Measurements from ENCODE around the gene RGS6. TPM values are rescaled to one million over a fixed set of nuclear protein-coding genes. Genes with fewer than 3 reads are reported as not detected.
A peak's percentile ranks its signal among the peaks of the same experiment; 100 is the strongest.

Gene RGS6
- total RNA-seq, 1 donor from 2014 or later, result 1.1 TPM

GRCh38 chr14:71943695-71944018 lies 11.4 kb downstream of the RGS6 start:
- no peak for DNase-seq (ENCODE audit: low spot score)

- DNase-seq (ENCODE audit: low spot score), result peak; percentile 57
Measured at GRCh38 chr14:71947947-71948500, 15.8 kb downstream of the RGS6 start.

DNA sequence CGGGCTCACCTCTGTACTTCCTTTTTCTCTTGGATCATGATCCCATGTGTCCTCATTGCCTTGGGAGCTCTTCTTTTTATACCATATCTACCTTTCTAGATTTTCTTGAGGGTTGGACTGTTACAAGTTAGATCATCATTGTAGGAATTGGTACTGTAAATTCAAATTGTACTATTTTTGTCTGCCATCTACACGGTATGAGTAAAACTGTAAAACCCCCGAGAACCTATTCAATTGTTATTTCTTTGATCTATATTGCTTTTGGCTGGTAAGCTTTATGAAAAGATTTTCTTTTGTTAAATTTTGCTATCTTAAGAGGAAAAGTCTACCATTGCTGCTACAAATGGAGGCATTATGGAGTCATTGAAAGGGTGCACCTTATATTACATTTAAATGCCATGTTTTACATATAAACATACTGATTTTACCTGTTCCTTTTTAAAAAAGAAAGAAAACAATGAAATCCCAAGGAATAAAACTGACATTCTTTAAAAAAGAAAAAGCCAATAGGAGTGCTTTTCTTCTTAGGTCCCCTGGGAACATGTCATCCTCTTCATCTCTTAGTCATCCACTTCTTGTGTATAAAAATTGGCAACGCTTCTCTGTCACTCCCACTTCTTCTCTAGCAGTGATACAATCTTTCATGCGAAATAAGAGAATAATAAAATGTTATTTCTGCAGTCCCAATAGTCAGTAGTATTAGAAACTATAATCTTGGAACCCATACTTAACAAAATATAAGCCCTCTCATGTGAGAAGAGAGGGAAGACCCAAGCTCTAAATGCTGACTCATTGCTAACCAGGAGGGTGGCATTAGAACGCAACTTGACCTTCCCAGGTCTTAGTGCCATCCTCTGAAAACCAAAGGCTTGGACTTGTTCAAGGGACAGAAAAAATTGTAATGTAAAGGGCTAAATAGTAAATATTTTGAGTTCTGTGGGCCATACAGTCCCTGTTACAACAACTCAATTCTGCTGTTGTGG lies 20.4 kb downstream of the RGS6 start:
- no peak for DNase-seq (ENCODE audit: low spot score)

GRCh38 chr14:71956920-71957563 lies 24.8 kb downstream of the RGS6 start:
- no peak for DNase-seq (ENCODE audit: low spot score)

- no peak for DNase-seq (ENCODE audit: low spot score)
Measured at GRCh38 chr14:71959055-71959454, 26.8 kb downstream of the RGS6 start.

GRCh38 chr14:71960494-71961353 lies 28.5 kb downstream of the RGS6 start:
- no peak for DNase-seq (ENCODE audit: low spot score)

GRCh38 chr14:71961972-71962371 lies 29.7 kb downstream of the RGS6 start:
- no peak for DNase-seq (ENCODE audit: low spot score)

DNA sequence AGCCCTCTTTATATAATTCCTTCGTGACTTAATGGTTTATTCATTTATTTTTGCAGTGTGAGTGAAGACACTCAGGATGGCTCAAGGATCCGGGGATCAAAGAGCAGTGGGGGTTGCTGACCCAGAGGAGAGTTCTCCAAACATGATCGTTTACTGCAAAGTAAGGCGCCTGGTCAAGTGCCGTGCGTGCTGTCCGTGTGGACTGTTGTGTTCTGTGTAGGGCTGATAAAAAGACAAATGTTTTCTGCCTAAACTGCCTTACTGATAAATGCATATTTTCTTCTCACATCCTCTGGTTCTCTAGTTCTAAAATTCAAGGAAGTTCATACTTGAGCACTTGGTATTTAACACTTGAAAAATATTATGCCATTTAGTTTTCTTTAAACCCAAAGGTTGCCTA lies 32.5 kb downstream of the RGS6 start:
- no peak for DNase-seq (ENCODE audit: low spot score)

- DNase-seq (ENCODE audit: low spot score), result no peak
Measured at GRCh38 chr14:71966528-71966927, 34.3 kb downstream of the RGS6 start.

DNA sequence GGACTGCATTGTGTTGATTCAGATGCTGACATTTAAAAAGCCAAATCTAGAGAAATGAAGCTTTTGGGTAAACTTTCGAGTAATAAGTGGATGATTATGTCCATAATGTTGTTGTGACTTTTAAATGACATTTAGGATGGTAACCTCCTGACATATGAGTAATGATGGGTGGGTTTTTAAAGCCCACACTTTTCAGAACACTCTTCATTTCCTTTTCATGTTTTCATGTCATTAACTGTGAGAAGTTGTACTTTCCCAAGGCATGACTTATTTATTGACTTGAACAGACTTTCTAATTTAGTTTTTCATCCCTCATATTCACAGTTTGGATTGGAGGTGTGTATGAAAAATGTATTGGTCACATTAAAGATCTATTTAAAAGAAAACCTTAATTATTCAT lies 35.5 kb downstream of the RGS6 start:
- no peak for DNase-seq (ENCODE audit: low spot score)

DNA sequence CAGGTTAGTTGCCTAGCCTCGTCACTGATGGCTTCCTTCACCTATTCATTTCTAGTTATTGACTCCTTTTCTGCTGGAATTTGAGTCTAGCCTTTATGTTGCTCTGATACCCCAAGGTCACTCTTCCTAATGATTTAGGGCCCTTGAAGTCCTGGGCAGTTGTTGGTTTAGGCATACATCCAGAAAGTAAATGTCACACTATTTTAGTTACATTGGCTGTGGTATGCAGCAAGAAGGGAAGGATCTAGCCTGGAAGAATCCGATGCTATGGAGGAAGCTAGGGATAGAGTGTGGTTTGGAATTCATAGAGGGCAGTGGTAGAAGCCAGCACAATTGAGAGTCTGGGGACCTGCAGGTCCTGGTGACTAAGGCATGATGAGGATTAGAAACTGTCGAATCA lies 38.0 kb downstream of the RGS6 start:
- DNase-seq (ENCODE audit: low spot score), result no peak

- DNase-seq (ENCODE audit: low spot score), result no peak
Measured at GRCh38 chr14:71985538-71986189, 53.4 kb downstream of the RGS6 start.

DNA sequence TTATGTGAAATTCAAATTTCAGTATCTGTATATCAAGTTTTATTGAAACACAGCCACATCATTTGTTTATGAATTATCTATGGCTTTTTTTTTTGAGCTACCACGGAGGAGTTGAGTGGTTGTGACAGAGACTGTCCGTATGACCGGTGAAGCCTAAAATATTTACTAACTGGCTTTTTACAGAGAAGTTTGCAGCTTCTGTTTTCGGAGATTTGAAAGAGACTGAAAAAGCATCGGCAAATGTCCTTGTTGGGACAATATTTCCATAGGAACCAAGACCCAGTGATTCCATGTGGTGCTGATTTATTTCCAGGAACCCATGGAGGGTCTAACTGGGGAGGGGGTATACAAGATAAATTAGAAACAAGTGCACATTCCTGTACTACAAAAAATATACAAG lies 56.2 kb downstream of the RGS6 start:
- no peak for DNase-seq (ENCODE audit: low spot score)

DNA sequence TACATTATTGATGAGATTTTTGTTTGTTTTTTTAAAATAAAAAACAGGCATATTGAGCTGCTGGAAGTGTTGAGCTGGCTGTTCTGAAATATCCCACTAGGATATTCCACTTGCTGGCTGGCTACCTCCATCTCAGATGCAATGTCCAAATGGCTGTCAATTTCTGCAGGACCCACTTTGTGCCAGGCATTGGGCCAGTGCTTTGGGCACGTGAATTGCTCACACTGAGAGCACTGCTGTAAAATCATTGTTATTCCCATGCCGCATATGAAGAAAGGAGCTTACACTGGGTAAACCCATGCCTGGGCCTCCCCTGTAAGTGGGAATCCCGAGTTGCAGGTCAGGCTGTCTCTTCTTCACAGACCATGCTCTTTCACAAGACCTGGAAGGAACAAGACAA lies 56.7 kb downstream of the RGS6 start:
- DNase-seq (ENCODE audit: low spot score), result no peak

DNA sequence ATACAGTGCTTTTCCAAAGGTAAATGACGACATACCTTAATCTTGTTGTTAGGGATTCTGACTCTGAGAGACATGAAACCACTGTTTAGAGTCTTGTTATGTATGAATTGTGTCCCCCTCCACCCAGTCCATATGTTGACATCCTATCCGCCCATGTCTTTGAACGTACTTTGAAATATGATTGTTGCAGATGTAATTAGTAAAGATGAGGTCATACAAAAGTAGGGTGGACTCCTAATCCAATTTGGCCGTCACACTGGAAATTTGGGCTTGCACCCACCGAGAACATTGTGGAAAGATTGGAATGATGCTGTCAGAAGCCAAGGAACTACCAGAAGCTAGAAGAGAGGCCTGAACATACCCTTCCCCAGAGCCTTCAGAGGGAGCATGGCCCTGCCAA lies 62.2 kb downstream of the RGS6 start:
- DNase-seq (ENCODE audit: low spot score), result no peak

- DNase-seq (ENCODE audit: low spot score), result no peak
Measured at GRCh38 chr14:71995741-71996140, 63.5 kb downstream of the RGS6 start.

DNA sequence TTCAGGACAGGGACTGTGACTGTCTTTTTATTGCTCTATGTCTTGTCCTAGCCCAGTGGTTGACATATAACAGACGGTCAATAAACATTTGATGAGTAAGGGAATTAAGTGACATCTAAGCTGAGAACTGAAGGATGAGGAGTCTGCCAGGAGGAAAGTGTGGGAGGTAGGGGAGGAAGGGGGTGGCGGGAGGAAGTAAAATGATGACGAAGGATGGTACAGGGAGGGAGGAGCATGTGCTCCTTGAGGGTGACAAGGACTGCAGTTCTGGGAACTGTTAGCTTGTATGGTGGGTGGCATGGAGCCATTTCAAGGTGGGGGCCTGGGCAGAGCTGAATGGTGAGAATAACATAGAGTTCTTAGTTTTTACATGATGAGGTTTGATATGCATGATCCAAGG lies 64.4 kb downstream of the RGS6 start:
- no peak for DNase-seq (ENCODE audit: low spot score)

DNA sequence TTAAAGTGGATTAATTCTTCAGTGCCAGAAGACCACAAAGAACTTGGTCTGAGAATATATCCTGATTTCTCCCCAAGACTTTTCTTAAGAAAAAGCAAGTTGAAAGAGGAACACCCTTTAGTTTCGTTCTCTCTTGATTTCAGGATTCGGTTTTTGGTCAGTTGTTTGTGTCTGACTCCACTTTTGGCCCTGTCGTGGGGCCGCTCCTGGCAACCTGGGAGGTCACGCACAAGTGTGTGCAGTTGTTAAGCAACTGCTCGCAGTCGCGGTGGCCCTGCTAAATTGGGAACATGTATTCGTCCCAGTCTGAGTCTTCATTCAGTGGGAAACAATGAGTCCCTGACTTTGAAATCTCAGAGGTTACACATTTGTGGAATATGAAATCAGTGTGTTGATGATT lies 68.7 kb downstream of the RGS6 start:
- no peak for DNase-seq (ENCODE audit: low spot score)

DNA sequence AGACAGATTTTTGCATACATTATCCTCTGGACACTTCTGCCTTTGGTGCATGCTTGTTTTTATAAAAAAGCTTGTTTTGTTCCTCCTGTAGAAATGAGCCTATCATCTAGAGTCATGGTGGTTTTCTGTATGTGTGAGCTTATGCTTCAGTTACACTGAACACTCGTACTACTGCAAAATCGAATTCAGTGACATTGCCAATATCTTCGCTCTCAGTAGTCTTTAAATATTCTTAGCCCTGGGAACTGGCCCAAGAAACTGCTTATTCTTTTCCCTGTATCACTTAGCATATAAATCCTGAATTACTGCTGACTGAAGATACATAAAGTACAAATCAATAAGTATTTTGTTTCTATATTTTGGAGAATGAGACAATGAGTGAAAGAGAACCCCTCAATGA lies 70.5 kb downstream of the RGS6 start:
- DNase-seq (ENCODE audit: low spot score), result no peak

- DNase-seq (ENCODE audit: low spot score), result no peak
Measured at GRCh38 chr14:72008666-72009065, 76.4 kb downstream of the RGS6 start.

DNA sequence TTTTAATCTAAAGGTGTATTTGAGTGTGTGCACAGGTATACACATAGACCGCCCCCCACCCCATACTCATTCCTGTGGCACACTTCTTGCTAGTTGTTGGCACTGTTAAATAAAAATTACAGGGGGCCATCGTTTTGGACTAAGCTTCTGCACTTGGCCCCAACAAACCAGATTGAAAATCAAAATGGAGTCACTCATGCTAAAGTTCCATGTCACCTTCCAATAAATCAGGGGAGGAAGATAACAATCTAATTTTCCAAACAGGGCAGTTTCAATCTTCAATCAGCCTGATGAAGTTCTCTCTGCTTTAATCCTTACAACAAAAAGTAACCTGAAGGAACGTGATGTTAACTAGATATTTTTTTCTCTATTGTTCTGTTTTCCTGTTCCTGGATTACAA lies 78.2 kb downstream of the RGS6 start:
- DNase-seq (ENCODE audit: low spot score), result no peak

Data from mucosa of gallbladder (tissue), 1 donor.